Fibroblast of skin of right biceps (primary cell): ENCODE results near the gene FAM89B.

ENCODE experiments used
- DNase-seq: peaks from one replicate; pipeline ENCODE4 v3.0.0-alpha.2; 2013

FAM89B gene

DNA sequence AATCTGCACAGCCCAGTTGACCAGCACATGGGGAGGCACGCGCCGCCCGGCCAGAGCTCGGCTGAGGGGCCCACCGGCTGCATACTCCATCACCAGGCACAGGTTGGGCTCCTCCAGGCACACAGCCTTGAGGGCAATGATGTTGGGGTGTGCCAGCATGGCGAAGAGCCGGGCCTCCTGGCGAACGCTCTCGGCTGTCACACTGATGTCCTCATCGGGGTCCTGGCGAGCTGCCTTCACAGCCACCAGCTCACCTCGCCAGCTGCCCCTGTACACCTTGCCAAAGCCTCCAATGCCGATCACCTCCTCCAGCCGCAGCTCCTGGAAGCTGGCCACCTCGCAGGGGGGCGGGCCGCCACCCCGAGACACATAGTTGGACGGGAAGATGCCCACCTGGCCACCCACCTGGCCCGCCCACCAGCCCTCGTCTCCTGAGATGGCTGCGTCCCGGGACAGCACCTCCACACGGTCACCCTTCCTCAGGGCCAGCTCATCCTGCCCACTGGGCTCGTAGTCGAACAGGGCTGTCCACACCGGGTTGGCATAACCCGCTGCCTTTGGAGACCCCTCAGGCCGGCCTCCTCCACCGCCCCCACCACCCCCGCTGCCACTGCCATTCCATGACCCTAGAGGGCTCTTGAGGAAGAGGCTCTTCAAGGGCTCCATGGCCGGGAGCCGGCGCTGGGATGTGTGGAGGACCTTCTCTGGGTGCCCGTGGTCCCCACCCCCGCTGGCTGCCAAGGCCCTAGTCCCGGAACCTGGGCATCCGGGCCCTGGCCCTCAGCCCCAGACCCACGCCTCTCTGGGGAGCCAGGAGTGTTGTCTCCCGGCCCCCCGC, 41.0 kb downstream of the FAM89B start:
- no peak for DNase-seq

GRCh38 chr11:65615229-65615949, 43.1 kb downstream of the FAM89B start, which contains the start of gene PCNX3:
PCNX3 (plus strand) TSS chr11:65615776; CDS start chr11:65616312, 536 bp downstream.
- peak; percentile 100 for DNase-seq

GRCh38 chr11:65615950-65616574, 43.7 kb downstream of the FAM89B start:
- DNase-seq, result peak; percentile 22

- DNase-seq, result no peak
Observed at GRCh38 chr11:65616575-65617001, 44.2 kb downstream of the FAM89B start.

- no peak for DNase-seq
Observed at GRCh38 chr11:65617136-65617850, 45.0 kb downstream of the FAM89B start.

DNA sequence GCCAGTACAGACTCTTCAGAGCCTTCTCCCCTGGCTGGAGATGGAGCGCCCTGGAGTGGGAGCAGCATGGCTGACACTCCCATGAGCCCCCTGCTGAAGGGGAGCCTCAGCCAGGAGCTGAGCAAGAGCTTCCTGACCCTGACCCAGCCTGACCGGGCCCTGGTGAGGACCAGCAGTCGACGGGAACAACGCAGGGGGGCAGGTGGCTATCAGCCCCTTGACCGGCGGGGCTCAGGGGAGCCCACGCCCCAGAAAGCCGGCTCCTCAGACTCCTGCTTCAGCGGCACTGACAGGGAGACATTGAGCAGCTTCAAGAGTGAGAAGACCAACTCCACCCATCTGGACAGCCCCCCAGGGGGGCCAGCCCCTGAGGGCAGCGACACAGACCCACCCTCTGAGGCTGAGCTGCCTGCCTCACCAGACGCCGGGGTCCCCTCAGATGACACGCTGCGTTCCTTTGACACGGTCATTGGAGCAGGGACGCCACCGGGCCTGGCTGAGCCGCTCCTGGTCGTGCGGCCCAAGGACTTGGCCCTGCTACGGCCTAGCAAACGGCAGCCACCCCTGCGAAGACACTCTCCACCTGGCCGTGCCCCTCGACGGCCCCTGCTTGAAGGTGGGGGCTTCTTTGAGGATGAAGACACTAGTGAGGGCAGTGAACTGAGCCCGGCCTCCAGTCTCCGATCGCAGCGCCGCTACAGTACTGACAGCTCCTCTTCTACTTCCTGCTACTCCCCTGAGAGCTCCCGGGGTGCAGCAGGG, 45.8 kb downstream of the FAM89B start:
- DNase-seq, result no peak

DNA sequence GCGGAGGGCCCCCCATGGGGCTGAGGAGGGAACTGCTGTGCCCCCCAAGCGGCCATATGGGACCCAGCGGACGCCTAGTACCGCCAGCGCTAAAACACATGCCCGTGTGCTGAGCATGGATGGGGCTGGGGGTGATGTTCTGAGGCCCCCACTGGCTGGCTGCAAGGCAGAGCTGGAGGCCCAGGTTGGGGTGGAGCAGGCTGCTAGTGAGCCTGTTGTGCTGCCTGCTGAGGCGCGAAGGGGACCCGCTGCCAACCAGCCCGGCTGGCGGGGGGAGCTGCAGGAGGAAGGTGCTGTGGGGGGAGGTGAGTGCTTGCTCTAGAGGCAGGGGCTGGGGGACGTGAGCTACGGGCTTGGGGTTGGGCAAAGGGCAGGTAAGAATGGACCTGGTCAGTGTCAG, 46.4 kb downstream of the FAM89B start:
- no peak for DNase-seq

- no peak for DNase-seq
Observed at GRCh38 chr11:65619281-65619928, 47.1 kb downstream of the FAM89B start.

DNA sequence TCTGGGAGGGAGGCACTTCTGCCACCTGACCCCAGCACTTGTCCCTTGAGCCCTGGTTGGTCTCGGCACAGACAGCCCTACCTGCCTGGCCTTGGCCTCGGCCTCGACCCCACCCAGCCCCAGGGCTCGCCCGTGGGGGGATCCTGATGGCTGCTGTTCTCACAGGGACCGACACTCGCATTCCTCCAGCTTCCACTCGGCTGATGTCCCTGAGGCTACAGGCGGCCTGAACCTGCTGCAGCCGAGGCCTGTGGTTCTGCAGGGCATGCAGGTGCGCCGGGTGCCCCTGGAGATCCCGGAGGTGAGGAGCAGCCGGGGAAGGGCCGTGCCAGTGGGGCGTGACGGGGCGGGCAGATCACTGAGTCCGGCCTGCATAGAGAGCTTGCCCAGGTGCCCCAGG, 48.3 kb downstream of the FAM89B start:
- no peak for DNase-seq

DNA sequence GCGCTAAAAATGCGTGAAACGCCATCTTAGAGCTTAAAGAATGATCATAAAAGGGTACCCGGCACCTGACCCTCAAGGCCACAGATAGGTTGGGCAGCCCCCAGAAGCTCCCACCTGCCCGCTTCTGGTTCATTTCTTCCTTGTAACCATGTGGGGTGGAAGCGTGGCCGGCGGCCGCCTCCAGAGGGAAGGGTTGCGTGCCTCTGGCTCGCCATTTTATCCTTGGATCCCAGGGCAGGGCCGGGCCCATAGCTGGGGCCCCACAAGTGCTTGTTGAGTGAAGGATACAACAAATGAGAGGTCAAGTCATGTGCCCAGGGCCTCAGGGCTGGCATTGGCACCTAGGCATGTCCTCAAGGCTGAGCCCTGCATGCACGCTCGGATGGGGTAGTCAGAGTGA, 49.1 kb downstream of the FAM89B start:
- no peak for DNase-seq

DNA sequence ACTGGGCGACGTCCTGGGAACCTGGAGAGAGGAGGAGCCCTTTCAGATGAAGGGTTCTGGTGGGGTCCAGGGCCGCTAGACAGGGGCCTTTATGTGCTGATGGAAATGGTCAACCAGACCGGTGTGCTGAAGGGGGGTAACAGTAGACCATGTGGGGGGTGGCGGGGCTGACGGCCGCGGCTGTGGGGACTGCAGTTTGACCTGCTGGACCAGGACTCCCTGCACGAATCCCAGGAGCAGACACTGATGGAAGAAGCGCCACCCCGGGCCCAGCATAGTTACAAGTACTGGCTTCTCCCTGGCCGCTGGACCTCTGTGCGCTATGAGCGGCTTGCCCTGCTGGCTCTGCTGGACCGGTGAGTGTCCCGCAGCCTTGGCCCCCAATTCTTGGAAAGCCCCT, 49.7 kb downstream of the FAM89B start:
- no peak for DNase-seq

GRCh38 chr11:65623177-65623576, 50.8 kb downstream of the FAM89B start:
- no peak for DNase-seq
